LNCaP clone FGC (cell line): Measurements from ENCODE around the gene GABRG3.
"Not testable (repeated sequence)": the region's sequence is repeated elsewhere in the genome, so short reads cannot be mapped to it uniquely, and the experiment has no call there.

Experiments used
- DNase-seq: peaks from one replicate; pipeline ENCODE4 v3.0.0-alpha.2; 2011; ENCODE audit warnings: low read depth
- H3K4me3 ChIP-seq: 2 replicates; pipeline ENCODE4 v1.5.1; 2011; ENCODE audit warnings: mild to moderate bottlenecking, low read depth, low read length, control low read depth
- TF ChIP-seq, protein P1 (sequence below): IDR thresholded peaks from 2 replicates; pipeline ENCODE4 v1.5.1; 2012; ENCODE audit warnings: mild to moderate bottlenecking; ENCODE audit not compliant: control insufficient read depth, insufficient read depth; ENCODE audit errors: extremely low read depth

The GABRG3 gene

GRCh38 chr15:27176785-27177406, 205.9 kb downstream of the GABRG3 start:
- H3K4me3 ChIP-seq = no peak overlapping the region
- TF ChIP-seq, protein P1, sequence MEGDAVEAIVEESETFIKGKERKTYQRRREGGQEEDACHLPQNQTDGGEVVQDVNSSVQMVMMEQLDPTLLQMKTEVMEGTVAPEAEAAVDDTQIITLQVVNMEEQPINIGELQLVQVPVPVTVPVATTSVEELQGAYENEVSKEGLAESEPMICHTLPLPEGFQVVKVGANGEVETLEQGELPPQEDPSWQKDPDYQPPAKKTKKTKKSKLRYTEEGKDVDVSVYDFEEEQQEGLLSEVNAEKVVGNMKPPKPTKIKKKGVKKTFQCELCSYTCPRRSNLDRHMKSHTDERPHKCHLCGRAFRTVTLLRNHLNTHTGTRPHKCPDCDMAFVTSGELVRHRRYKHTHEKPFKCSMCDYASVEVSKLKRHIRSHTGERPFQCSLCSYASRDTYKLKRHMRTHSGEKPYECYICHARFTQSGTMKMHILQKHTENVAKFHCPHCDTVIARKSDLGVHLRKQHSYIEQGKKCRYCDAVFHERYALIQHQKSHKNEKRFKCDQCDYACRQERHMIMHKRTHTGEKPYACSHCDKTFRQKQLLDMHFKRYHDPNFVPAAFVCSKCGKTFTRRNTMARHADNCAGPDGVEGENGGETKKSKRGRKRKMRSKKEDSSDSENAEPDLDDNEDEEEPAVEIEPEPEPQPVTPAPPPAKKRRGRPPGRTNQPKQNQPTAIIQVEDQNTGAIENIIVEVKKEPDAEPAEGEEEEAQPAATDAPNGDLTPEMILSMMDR = no peak
- DNase-seq = no peak

DNA sequence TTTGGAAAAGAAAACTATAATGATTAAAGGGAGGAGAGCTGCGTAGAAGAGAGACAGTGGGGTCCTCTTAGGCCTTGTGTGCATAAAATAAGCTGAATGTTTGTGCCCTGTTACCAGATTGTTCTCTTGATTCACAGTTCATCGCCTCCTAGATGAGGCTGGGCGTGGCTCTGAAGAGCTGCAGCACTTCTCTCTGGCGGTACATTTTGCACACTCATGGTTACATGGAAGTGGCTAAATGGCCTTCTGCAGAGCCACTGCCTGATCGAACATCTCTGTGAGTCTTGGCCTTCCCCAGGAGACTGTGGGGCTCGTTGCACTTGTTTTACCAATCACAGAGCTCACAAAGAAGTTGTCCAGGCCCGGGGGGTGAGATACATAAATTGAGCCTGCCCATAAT, 208.8 kb downstream of the GABRG3 start:
- no peak overlapping the region for H3K4me3 ChIP-seq
- DNase-seq = no peak
- TF ChIP-seq, protein P1 = no peak

DNA sequence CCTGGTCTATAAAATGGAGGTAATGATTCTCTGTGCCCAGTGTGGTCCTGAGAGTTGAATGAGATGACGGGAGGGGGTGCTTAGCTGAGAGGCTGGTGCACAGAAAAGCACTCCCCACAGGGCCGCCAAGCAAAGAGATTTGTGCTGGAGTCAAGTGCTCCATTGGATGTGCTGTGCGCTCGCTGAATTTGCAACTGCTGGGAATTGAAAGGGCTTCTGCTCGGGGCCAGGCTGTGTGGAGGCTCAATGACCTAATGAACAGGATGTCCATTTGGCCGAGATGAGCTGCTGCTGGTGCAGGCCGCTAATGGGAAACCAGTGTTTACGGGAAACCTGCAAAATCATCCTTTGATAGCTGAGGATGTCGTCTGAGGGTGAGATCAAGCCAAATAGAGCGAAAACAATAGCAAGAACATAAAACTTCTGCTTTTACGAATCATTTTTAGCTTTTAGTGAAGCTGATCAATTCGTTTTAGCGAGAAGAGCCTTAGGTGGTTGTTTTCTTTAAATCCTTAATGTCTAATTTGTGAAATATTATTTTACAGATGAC, 211.7 kb downstream of the GABRG3 start:
- TF ChIP-seq, protein P1 = no peak
- no peak overlapping the region for H3K4me3 ChIP-seq
- no peak for DNase-seq

DNA sequence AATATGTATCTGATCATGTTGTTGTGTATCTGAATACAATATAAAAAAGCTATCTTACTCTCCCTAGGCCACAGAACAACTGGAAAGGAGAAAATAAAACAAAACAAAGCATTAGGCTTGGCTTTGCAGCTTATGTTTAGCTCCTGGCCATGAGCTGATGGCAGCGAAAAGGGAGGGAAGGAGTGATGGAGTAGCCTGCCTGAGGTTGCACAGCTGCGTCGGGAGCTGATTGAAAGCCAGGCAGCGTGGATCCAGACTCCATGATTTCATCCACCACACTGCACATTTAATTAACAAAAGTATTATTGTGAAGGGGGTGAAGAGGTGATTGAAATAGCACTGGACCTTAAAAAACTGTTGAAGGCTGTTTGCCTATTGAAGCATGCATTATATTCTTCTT, 212.2 kb downstream of the GABRG3 start:
- TF ChIP-seq, protein P1 = no peak
- no peak overlapping the region for H3K4me3 ChIP-seq
- no peak for DNase-seq

DNA sequence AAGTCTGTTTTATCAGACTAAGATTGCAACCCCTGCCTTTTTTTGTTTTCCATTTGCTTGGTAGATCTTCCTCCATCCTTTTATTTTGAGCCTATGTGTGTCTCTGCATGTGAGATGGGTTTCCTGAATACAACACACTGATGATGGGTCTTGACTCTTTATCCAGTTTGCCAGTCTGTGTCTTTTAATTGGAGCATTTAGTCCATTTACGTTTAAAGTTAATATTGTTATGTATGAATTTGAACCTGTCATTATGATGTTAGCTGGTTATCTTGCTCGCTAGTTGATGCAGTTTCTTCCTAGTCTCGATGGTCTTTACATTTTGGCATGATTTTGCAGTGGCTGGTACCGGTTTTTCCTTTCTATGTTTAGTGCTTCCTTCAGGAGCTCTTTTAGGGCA, 220.5 kb downstream of the GABRG3 start:
- not testable (repeated sequence) for H3K4me3 ChIP-seq, DNase-seq

DNA sequence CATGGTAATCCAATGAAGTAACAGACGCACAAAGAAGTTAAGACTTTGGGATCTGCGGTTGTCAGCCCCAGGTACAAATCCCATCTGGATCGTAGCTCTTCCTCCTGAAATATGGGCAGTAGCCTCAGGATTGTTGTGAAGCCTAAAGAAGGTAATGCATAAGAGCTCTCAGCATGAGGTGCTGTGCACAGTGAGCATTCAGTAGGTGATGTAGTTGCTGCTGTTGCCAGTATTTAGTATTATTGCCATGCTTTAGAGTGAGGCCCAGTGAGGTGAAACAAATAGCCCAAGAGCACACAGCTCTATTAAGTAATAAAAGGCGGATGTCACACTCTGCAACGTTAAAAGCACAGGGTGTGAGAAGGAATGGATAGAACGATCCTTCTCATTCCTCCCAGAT, 225.7 kb downstream of the GABRG3 start:
- no peak overlapping the region for H3K4me3 ChIP-seq
- TF ChIP-seq, protein P1 = no peak
- DNase-seq = no peak

GRCh38 chr15:27201425-27201824, 230.4 kb downstream of the GABRG3 start:
- TF ChIP-seq, protein P1 = no peak
- no peak for DNase-seq
- H3K4me3 ChIP-seq = no peak overlapping the region
